HL-60 (cell line): ENCODE measurements around the gene SFXN5.

Experiments
- DNase-seq, 2 experiments: peaks; one replicate each; pipeline ENCODE4 v3.0.0-alpha.2; 2010 to 2020; ENCODE audit warnings: low read depth in 1 of 2, low spot score in 1 of 2
- H3K27ac ChIP-seq: fragments of 250-450 bp; sonication (Bioruptor Pico); replicated peaks from 2 replicates; pipeline ENCODE4 v1.5.1; 2020; ENCODE audit warnings: mild to moderate bottlenecking, moderate library complexity
- H3K27me3 ChIP-seq: fragments of 250-450 bp; sonication (Bioruptor Pico); 2 replicates; pipeline ENCODE4 v1.5.1; 2021; ENCODE audit warnings: mild to moderate bottlenecking, moderate library complexity; ENCODE audit not compliant: insufficient read depth, poor library complexity, severe bottlenecking
- H3K4me3 ChIP-seq: replicated peaks from 2 replicates; pipeline ENCODE4 v1.5.1; 2011; ENCODE audit warnings: mild to moderate bottlenecking, control low read depth, low read length; ENCODE audit not compliant: insufficient read depth
- CTCF ChIP-seq: IDR thresholded peaks from one replicate; pipeline ENCODE4 v1.5.1; 2011; ENCODE audit warnings: low read length, control low read depth, inconsistent platforms; ENCODE audit not compliant: insufficient read depth
- GABPA ChIP-seq: IDR thresholded peaks from 2 replicates; pipeline ENCODE4 v1.6.1; 2012; ENCODE audit warnings: low read depth
- POLR2AphosphoS5 ChIP-seq: IDR thresholded peaks from 2 replicates; pipeline ENCODE4 v1.6.1; 2012; ENCODE audit warnings: low read depth
- REST ChIP-seq: IDR thresholded peaks from 2 replicates; pipeline ENCODE4 v1.6.1; 2012; ENCODE audit warnings: low read depth; ENCODE audit not compliant: insufficient replicate concordance
- SPI1 ChIP-seq: IDR thresholded peaks from 2 replicates; pipeline ENCODE4 v1.6.1; 2012; ENCODE audit warnings: low read depth, mild to moderate bottlenecking, borderline replicate concordance

The SFXN5 gene

GRCh38 chr2:73020306-73020656 lies 51.2 kb downstream of the SFXN5 start:
- H3K27me3 ChIP-seq: no peaks in the 10 kb centered on the region
- no peak overlapping the region for H3K4me3 ChIP-seq
- TF ChIP-seq CTCF (no peak), REST (no peak), SPI1 (no peak), POLR2AphosphoS5 (no peak), GABPA (no peak)
- no peak overlapping the region for H3K27ac ChIP-seq
- DNase-seq: no peak

- no peak overlapping the region for H3K27ac ChIP-seq
- no peak for DNase-seq
- no peak for TF ChIP-seq GABPA
- TF ChIP-seq CTCF: no peak
- no peak for TF ChIP-seq REST
- TF ChIP-seq SPI1: no peak
- no peak for TF ChIP-seq POLR2AphosphoS5
- no peaks in the 10 kb centered on the region for H3K27me3 ChIP-seq
- H3K4me3 ChIP-seq: no peak overlapping the region
These were observed 53.2 kb downstream of the SFXN5 start for GRCh38 chr2:73018188-73018825.

GRCh38 chr2:73013936-73014335 lies 57.6 kb downstream of the SFXN5 start:
- no peaks in the 10 kb centered on the region for H3K27me3 ChIP-seq
- H3K27ac ChIP-seq: no peak overlapping the region
- H3K4me3 ChIP-seq: no peak overlapping the region
- no peak for TF ChIP-seq POLR2AphosphoS5
- no peak for TF ChIP-seq CTCF
- no peak for TF ChIP-seq GABPA
- TF ChIP-seq REST: no peak
- TF ChIP-seq SPI1: no peak
- no peak for DNase-seq
